Bronchus fibroblast of lung (primary cell): Measurements from ENCODE around the gene SPATA31A1. TPM values are rescaled to one million over a fixed set of nuclear protein-coding genes. Genes with fewer than 3 reads are reported as not detected.

ENCODE experiments used
- total RNA-seq: library from RNA; depleted of rRNA; stranded (reverse); fragments of >200 nt; gene quantifications from 2 replicates; pipeline ENCODE4 v1.2.3, GENCODE V29; 2015

SPATA31A1 gene
- total RNA-seq, result not detected in 2 replicates

DNA sequence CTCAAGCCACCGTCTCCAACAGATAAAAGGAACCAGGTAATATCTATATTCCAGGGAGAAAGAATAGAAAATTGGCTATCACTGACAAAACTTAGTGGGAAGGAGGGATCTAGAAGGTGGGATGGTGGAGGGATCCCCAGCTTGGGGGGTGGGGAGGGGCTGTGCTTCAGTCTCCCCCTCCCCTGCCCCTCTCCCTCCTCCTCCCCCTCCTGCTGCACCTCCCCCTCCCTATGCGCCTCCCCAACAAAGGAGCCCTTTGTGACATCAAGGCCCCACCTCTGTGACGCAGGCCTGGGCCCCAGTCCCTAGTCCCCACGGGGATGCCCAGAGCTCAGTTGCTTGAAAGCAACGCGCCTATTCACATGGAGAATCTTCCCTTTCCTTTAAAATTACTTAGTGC lies at the start of gene SPATA31A1:
SPATA31A1 (plus strand) TSS at position 301 of the 400 bp plus-strand sequence; CDS start at position 363, 62 bp downstream.

Other genes with a start within 250 kb of the SPATA31A1 start
- gene CNTNAP3, start 67.5 kb upstream of the SPATA31A1 start, total RNA-seq, result 2.8 and 2.9 TPM in 2 replicates